Activated T-cell treated with anti-CD3 and anti-CD28 coated beads, Interleukin-2, amount 50 U/mL, for 1 hour (primary cell): ENCODE results near the gene SLAMF9.

Experiments used
- DNase-seq: peaks from one replicate; pipeline ENCODE4 v3.0.0-alpha.2; 2020

SLAMF9 gene

DNA sequence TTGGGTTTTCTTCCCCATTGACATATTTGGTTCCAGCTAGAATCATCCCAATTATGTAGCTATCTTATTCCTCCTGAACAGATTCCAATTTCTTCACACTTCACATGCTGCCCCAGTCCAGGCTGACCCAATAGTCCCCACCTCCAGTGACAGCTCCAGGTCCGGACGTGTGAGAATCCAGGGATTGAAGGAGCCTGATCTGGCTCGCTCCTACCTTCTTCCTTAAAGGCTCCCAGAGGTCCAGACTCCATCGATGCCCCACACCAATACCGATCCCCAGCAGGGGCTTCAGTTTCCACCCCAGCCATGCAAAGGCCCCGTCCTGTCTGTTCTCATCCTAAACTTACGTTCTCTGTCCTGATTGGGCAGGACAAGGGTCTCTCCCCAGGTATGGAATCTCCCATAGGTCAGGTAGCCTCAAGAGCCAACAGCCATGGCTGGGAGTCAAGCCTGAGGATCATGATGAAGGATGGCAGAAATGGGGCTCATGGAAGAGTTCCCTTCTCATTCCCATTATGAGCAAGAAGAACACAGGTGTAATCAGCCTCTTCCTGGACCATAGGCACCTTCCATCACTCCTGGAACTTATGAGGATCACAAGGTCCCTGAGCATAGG, 20.4 kb upstream of the SLAMF9 start:
- no peak for DNase-seq

DNA sequence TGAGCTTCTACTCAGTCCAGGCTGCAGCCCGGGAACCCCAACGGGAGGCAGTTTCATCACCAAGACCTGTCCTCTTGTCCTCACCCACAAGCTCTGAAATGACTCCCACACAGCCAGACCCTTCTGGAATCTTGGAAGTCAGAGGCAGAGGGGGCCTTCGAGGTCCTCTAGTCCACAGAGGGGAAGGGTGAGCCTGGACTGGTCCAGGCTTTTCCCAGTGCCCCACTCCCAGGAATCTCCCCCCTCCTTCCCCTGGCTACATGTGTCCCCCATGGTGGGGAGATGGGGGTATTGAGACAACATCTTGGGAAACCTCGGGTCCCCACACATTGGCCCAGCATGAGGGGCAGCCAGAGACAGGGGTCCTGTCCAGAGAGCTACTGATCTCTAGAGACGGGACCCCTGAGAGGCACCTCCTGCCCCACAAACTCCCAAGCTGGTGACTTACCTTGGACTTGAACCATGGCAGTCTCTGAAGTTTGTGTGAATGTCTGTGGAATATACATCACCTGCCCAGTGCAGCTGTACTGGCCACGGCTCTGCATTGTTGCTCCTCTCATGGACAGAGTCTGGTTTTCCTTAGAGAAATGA, 19.4 kb upstream of the SLAMF9 start:
- DNase-seq: no peak

DNA sequence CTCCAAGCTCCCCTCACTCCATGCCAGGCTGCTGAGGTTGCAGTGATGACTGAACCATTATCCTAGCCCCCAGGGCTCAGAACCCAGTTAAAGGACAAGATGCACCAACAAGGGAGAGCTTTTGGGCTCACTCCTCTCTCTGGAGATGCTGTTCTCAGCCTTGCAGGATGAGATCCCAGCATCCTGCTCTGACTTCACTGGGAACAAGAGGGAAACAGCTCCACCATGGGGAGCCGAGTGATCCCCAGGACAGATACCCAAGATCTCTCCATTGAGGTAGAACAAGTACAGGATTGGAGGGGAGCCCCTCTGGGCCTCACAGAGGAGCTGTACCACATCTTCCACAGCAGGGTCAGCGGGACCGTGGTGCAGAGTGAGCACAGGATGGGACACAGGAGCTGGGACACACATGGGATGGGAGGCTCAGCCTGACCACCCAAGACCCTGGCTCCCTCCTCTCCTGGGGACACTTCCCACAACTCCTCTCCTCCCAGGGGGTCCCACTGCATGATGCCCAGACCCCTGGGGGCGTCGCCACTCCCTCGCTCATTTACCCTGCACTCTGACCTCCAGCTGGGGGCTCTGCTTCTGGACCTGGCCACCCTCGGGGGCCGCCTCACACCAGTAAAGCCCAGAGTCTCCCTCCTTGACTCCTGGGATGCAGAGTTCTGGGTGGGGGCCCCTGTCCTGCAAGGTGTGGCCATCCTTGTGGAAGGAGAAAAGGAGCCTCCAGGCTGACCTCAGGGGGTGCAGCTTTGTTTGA, 18.6 kb upstream of the SLAMF9 start:
- DNase-seq: no peak

DNA sequence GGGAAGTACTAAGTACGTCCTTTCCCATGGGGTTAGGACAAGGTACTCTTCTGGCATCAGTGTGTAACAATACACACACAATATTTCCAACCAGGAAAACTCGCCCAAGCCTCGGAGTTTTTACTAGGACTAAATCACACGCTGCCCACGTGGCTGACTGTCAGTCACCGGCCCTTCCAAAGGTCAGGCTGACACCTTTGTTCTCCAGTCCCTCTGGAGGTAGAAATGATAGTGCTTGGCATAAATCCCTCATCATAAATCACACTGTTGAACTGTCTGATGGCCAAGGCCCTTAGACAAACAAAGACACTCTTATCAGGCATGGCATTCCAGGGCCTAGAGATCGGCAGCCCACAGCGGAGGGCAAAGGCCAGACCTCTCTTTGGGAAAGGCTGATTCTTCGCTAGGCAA, 16.9 kb upstream of the SLAMF9 start:
- no peak for DNase-seq

DNA sequence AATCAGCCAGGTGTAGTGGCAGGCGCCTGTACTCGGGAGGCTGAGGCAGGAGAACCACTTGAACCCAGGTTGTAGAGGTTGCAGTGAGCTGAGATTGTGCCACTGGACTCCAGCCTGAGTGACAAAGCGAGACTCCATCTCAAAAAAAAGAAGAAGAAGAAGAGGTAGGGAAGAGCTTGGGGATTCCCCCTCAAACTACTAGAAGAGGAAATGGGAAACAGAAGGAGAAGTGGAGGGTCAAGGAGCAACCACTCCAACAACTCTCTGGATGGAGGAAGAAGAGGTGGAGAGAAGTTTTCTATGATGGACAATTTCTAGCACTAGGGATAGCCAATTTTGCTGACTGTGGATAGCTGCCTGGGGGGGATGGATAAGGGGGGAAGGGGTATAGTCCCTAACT, 14.9 kb upstream of the SLAMF9 start:
- DNase-seq: no peak

DNA sequence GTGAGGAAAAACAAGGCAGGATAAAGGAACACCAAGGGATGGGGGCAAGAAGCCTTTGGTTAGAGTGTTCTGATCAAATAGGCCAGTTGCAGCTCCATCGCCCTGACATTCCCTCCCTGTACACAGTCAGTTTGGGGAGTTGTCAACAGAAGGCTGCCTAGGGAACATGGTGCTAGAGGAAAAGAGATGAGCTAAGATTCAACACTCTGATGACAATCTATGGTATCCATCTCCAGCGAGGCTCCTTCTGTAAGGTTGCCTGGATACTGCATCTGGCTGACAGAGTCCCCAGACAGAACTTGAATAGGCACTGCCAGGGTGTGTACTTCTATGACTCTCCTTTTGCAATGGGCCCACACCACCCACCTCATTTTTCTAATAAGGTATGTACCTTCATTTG, 11.2 kb upstream of the SLAMF9 start:
- no peak for DNase-seq

DNA sequence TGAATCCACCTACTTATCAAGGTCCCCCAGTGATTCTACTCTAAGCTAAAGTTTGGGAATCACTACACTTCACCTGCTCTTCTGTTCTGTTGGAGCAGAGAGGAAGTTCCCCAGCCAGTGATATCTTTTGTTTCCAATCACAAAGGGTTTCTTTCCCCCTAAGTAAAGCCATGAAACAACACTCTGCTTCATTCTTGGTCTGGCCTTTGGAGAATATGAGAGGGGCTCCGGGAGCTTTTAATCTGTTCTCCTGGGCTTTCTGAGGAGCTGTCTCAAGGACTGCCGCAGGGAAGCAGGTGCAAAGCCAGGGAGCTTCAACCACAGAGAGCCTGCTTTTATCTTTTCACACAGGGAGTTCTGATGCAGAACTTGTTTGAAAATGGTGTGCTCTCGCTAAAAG, 10.1 kb upstream of the SLAMF9 start:
- DNase-seq: no peak

DNA sequence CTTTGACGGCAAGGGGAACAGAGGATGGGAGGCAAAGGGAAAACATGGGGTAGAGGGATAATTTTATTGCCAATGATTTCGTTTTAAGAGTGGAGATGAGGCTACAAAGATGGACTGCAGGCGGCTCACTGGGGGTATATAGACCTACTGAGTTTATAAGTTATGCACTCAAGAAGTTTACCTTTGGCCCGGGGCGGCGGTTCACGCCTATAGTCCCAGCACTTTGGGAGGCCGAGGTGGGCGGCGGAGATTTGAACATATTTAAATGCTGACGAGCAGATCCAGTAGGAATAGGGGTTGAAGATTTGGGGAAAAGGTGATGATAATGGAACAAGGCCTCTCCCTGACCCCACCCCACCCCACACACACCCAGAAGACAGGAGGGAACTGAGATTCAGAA, 8.1 kb upstream of the SLAMF9 start:
- no peak for DNase-seq

DNA sequence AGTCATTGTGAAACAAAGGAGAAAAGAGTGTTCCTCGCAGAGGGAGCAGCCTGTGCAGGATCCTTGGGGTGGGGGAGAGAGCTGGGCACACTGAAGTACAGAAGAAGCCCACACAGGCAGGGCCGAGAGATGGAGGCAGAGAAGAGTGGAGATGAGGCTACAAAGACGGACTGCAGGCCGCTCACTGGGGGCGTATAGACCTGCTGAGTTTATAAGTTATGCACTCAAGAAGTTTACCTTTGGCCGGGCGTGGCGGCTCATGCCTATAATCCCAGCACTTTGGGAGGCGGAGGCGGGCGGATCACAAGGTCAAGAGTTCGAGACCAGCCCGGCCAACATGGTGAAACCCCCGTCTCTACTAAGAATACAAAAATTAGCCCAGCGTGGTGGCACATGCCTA, 7.6 kb upstream of the SLAMF9 start:
- DNase-seq: no peak

DNA sequence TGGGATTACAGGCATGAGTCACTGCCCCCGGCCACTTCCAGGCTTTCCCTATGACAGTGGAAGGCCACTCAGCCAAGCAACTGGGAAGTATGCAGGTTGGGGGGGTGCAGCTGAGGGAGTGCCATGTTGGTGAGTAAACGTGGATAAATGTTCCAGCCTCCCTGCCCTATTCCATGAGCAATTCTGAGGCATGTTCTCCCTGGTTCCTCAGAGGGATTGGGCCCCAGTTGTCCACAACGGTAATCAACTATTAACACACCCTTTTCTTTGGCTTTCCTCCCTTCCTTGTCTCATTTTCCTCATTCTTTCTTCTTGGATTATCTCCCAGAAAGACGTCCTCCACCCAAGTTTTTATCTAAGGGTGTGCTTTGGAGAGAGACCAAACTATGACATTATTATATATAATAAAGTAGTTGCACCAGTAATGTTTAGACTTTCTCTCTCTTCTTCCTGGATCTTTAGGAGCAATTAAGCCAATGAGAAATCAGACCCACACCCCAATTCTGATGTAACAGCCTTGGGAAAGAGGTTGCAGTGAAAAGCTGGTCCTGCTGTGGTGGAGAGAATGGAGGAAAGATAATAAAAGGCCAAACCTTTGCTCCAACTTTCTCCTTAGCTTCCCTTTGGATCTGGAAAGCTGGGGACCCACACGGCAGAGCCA, 6.8 kb upstream of the SLAMF9 start:
- DNase-seq: no peak

DNA sequence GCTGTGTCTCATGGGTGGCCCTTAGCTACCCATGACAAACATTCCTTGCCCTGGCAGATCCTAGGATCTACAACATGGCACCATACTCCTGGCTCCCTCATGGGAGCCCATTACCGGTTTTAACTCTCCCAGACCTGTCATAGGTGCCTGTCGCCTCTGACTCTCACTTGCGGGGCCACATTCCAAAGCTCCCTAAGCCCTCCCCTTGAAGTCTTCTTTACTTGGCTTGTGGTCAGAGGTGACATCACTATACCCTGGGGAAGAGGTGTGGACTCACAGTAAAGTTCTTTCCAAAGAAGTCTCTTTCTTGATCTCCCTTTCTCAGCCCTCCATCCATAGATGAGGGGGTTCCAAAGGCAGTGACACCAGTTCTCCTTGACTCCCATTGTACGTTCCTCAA, 5.4 kb upstream of the SLAMF9 start:
- DNase-seq: no peak

DNA sequence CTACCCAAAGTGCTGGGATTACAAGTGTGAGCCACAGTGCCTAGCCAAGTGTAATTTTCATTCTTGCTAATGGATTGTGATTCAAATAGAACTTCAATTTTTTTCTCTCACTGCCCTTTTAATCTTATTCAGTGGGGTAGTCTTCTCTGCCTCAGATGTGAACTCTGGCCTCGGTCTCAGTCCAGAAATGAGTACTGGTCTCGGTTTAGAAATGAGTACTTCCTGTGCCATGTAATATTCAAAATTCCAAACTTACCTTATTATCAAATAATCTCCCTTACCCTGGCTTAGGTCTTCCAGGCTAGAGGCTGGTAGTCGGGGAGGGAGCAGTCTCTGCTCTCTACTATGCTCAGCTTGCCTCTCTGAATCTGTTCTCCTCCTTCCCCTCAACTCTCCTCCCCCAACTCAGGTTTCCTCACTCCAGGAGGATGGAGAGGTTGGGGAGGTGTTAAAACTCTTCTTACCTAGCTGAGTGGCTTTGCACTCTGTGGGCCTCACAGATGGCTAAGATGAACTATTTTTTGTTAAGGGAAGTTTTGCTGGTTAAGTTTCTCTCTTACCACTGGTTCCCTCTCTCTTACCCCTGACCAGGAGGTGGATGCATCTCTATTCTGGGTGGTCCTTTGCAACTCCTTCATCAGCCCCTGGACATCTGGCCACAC, 4.8 kb upstream of the SLAMF9 start:
- DNase-seq: no peak

DNA sequence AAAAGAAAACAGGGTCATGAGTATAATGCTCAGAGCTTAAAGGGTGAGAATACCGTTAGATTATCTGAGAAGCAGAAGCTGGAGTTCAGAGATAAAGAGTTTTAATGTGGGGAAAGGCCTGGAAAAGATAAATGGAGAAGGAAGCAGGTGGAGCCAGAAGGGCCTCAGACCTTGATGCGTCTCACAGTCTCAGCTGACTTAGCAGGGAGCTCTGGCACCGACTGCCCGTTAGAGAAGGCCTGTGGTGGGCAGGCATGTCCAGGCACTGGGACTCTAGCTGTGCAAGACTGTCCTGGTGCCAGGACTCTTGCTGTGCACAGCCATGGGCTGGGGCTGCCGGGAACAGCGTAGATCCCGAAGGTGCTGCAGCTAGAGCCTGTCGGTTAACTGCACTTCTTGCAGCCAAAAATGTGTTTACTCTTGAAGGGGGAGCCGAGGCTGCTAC, 3.8 kb upstream of the SLAMF9 start:
- DNase-seq: no peak

DNA sequence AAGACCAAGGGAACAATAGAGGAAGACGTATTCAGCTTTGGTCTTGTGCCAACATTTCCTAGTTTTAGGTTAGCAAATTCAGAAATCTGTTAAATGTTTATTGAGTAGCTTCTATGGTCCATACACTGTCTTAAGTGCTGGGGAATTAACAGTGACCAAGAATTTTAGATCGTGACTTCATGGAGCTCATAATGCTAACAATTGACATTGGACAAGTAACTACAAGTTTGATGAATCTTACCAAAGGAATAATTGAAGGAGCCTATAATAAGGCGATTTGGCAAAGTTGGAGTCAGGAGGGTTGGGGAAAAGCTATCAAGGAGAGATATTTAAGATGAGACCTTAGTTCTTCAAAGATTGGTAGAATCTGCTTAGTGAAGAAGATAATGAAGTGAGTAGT, 1.4 kb upstream of the SLAMF9 start:
- no peak for DNase-seq

DNA sequence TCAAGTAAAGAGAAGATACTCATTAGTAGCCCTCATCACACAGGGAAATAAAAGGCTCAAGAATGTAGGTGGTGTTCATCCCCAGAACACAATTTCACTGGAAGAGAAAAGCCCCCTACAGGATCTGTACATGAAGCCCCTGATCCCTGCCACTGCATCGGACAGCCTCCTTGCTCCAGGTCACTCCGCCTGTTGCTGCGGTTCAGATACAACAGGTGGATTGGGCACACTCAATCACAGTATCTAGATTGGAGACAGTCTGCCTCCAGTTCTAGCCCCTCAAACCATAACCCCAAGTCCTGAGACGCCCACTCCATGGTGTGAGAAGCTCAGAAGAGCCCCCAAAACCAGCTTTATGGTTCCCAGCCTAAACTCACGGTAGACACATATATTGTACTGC, 1.1 kb downstream of the SLAMF9 start:
- no peak for DNase-seq

DNA sequence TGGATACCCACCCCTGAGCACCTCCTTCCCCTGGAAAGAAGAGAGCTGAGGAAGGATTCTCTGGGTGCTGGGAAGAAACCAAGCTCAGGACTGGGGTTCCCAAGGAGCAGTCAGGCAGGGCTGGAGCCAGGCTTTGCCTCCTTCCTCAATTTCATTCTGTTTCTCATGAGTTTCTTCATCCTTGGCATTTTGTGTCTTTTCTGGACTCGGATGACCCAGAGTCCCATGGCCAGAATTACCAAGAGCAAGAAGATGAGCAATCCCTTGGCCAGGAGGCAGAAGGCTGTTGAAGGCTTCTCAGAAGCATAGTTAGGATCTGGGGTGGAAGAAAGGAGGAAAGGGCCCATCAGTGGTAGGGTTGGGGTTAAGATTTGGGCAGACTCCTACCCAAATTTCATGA, 2.5 kb downstream of the SLAMF9 start:
- DNase-seq: no peak

DNA sequence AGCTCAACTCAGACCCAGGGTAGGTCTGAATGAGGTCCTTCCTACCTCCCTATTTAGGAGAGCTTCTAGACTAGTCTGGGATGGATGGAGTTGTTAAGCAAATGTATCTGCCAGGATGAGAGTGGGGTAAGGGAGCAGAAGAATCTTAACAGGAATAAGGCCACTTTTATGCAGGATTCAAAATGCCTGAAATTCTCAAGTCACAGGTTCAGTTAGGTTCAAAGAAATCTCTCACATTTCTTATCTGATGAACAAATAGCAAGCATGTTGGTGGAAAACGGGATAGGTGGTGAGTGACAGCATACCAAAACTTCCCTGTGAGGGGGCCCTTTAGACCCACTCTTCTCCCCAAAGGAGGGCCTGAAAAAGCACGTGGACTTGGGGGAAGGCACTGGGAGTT, 3.0 kb downstream of the SLAMF9 start:
- no peak for DNase-seq

DNA sequence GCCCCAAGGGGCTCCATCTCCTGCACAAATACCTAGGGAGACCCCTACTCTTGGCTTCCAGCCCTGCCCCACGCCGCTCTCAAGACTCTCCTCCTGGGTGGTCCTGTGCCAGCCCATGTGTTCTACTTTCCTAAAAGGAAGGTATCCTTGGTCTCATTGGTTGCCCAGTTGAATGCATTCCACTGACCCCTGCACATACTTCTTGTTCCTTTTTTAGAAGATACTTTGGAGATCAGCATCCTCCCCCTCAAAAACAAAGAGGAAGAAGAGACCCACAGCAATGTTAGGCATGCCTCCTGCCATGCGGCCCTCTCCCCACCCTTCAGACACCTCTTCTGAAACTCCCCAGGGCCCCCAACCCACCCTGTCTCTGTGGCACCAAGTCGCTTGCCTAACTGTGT, 4.1 kb downstream of the SLAMF9 start:
- DNase-seq: no peak

DNA sequence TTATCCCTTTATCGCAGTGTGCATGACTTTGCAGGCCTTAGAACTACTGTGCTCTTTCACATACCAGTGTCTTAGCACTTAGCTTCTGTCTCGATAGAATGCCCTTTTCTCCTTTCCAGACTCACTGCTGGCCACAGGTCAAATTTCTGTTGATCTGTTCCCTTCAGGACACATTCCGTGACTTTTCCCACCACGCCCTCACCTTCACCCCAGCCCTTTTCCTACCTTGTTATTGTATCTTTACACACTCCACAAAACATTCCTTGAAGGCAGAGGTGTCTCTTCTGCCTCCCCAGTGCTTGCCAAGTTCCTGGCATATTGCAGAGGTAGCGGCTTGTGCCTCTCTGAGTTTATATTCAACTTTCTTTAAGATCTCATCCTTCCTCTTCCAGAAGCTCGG, 4.9 kb downstream of the SLAMF9 start:
- no peak for DNase-seq

DNA sequence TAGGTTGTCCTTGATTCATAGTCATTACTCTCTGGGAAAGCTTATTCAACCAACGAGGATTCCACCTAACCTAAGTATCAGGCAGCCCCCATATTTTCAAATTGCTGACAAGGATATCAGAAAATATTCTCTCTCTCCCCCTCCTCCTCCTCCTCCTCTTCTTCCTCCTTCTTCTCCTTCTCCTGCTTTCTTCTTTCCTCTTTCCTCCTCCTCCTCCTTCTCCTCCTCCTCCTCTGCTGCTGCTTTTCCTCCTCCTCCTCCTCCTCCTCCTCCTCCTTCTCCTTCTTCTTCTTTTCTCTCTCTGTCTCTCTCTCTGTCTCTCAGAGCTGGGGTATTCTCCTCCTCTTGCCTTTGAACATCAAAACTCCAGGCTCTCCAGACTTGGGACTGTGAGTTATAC, 6.1 kb downstream of the SLAMF9 start:
- no peak for DNase-seq

DNA sequence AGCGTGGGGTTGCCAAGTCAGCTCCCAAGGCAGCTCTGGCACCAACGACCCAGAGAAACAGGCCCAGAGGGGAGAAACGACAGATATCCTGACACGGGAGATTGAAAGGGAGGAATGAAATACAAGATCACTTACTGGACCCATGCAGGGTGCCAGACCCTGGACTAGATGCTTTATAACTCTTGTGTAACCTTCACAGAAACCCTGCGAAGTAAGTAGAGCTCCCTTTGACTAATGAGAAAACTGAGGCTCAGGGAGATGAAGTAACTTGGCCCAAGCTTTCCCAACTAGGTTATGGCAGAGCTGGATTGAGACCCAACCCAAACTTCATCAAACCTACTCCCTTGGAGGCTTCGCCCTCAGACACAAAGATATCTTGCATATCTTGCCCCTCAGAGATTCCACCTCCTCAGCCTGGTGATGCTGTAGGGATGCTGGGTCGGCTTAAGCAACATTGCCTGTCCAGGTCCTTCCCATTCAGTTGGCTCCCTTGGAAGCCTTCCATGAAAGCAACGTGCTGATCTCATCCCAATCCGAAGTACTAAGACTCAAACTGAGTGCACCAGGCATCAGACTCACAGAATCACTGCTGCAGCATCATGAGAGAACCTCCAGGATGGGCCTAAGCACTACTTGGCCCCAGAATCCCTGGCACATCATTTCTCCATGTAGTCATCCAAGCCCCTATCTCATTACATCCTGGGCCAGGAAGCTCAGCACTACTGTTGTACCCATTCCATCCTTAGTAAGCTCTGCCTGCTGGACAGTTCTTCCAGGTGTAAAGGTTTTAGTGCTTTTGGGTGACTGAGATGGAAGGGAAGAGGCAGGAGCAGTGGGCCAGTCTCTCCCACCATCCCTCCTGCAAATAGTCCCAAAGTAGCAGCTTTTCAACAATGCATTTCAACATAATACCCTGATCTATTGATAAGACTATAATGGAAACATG, 7.5 kb downstream of the SLAMF9 start:
- DNase-seq: no peak
